ENCODE results near the gene BTRC.

GRCh38 chr10:101400585-101400984 is 46.6 kb downstream of the BTRC start:
- TF ChIP-seq EZH2phosphoT487 (IDR thresholded peaks at IDR 0.05; ENCODE audit: borderline replicate concordance, low read length) = no peak
- TF ChIP-seq, protein P1, sequence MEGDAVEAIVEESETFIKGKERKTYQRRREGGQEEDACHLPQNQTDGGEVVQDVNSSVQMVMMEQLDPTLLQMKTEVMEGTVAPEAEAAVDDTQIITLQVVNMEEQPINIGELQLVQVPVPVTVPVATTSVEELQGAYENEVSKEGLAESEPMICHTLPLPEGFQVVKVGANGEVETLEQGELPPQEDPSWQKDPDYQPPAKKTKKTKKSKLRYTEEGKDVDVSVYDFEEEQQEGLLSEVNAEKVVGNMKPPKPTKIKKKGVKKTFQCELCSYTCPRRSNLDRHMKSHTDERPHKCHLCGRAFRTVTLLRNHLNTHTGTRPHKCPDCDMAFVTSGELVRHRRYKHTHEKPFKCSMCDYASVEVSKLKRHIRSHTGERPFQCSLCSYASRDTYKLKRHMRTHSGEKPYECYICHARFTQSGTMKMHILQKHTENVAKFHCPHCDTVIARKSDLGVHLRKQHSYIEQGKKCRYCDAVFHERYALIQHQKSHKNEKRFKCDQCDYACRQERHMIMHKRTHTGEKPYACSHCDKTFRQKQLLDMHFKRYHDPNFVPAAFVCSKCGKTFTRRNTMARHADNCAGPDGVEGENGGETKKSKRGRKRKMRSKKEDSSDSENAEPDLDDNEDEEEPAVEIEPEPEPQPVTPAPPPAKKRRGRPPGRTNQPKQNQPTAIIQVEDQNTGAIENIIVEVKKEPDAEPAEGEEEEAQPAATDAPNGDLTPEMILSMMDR (conservative IDR thresholded peaks at IDR 0.05; ENCODE audit: low read depth, low read length) = no peak
- TF ChIP-seq EZH2 (IDR thresholded peaks at IDR 0.05; ENCODE audit: low read length, unreplicated experiment) = no peak

Data from PC-3 (cell line).